PC-9 (cell line): ENCODE results near the gene ROBO1. TPM values are rescaled to one million over a fixed set of nuclear protein-coding genes. Genes with fewer than 3 reads are reported as not detected.

ENCODE experiments used
- BruUV-seq: library from RNA; stranded (reverse); fragments of 400-500 nt; replicated peaks from 2 replicates; lab custom pipeline; 2021; lab: Mats Ljungman, UMichigan
- CTCF ChIA-PET: fragments of 300-600 bp; sonication (Branson Sonifier 250); formaldehyde crosslinking; loops from one replicate; lab custom pipeline; 2022; ENCODE audit warnings: antibody characterized with exemption; lab: Charles Lee
- POLR2A ChIA-PET: fragments of 300-600 bp; sonication (Branson Sonifier 250); formaldehyde crosslinking; loops from one replicate; lab custom pipeline; 2022; ENCODE audit warnings: antibody characterized with exemption; ENCODE audit not compliant: unreplicated experiment; lab: Charles Lee
- DNase-seq, 2 experiments: peaks; one replicate each; pipeline versions ENCODE4 v3.0.0 to v3.0.0-alpha.2; 2015 to 2022; ENCODE audit warnings: mixed read lengths in 1 of 2
- H2AFZ ChIP-seq: fragments of 200-600 bp; sonication (generic); 2 replicates; pipeline ENCODE4 v1.8.1; 2017; ENCODE audit warnings: antibody characterized with exemption
- H3F3A ChIP-seq: fragments of 200-600 bp; sonication (generic); 2 replicates; pipeline ENCODE4 v1.8.1; 2017; ENCODE audit warnings: antibody characterized with exemption, mild to moderate bottlenecking, low read depth; ENCODE audit not compliant: insufficient read depth
- H3K27ac ChIP-seq: fragments of 200-600 bp; sonication (generic); 2 replicates; pipeline ENCODE4 v1.6.1; 2016; ENCODE audit warnings: mixed run types
- H3K27me3 ChIP-seq: fragments of 200-600 bp; sonication (generic); 2 replicates; pipeline ENCODE4 v1.6.1; 2016; ENCODE audit warnings: low read depth, mixed run types; ENCODE audit not compliant: insufficient read depth
- H3K36me3 ChIP-seq: fragments of 200-600 bp; sonication (generic); 2 replicates; pipeline ENCODE4 v1.6.1; 2016; ENCODE audit warnings: low read depth, mixed run types
- H3K4me1 ChIP-seq: fragments of 200-600 bp; sonication (generic); replicated peaks from 2 replicates; pipeline ENCODE4 v1.6.1; 2016; ENCODE audit warnings: mixed run types; ENCODE audit not compliant: insufficient read depth
- H3K4me2 ChIP-seq: fragments of 200-600 bp; sonication (generic); 2 replicates; pipeline ENCODE4 v1.6.1; 2017; ENCODE audit warnings: mixed run types
- H3K4me3 ChIP-seq: fragments of 200-600 bp; sonication (generic); 2 replicates; pipeline ENCODE4 v1.6.1; 2016; ENCODE audit warnings: mixed run types
- H3K79me2 ChIP-seq: fragments of 200-600 bp; sonication (generic); 2 replicates; pipeline ENCODE4 v1.6.1; 2017; ENCODE audit warnings: low read depth, mixed run types
- H3K9me2 ChIP-seq: fragments of 200-600 bp; sonication (generic); 2 replicates; pipeline ENCODE4 v1.8.1; 2017; ENCODE audit warnings: mild to moderate bottlenecking; ENCODE audit not compliant: insufficient read depth
- H3K9me3 ChIP-seq: fragments of 200-600 bp; sonication (generic); 2 replicates; pipeline ENCODE4 v1.8.1; 2016; ENCODE audit warnings: low read depth; ENCODE audit not compliant: insufficient read depth
- H4K20me1 ChIP-seq: fragments of 200-600 bp; sonication (generic); 2 replicates; pipeline ENCODE4 v1.8.1; 2017; ENCODE audit not compliant: insufficient read depth
- CTCF ChIP-seq: fragments of 200-600 bp; sonication (generic); conservative IDR thresholded peaks from 2 replicates; pipeline ENCODE4 v1.6.1; 2017; ENCODE audit warnings: mixed run types, antibody characterized with exemption, mild to moderate bottlenecking, moderate library complexity
- EZH2 ChIP-seq: fragments of 200-600 bp; sonication (generic); IDR thresholded peaks from 2 replicates; pipeline ENCODE4 v1.8.0; 2017; ENCODE audit warnings: antibody characterized with exemption, low read depth
- intact Hi-C: fragments of 100-400 bp; cut with micrococcal nuclease; formaldehyde crosslinking; loops from one replicate; pipeline ENCODE4 v1.10.0; 2022; ENCODE audit not compliant: unreplicated experiment
- total RNA-seq: library from RNA; stranded (reverse); gene quantifications from 2 replicates; pipeline ENCODE4 v1.2.3, GENCODE V29; 2021

ROBO1 gene
- total RNA-seq, 1 experiment from 2014 or later = 17.5 TPM

GRCh38 chr3:79521221-79521848, 246.5 kb downstream of the ROBO1 start:
- CTCF ChIA-PET = interaction anchor here (1.0 to 1.6 kb wide), 2 partner anchors 330 to 1167 kb away, joined by 3 to 4 read pairs; no protein-coding TSS in a partner anchor
- peak overlapping the region; percentile 41; the same call in 1 of the 2 replicates for H2AFZ ChIP-seq
- intact Hi-C loops = loop anchor here (1.0 to 10.0 kb wide), 2 partner anchors 1168 to 1723 kb away; no protein-coding TSS in a partner anchor

GRCh38 chr3:79517766-79518413, 249.9 kb downstream of the ROBO1 start:
- no peak overlapping the region for H2AFZ ChIP-seq
- no peaks in the 10 kb centered on the region for H3K79me2 ChIP-seq
- H3K27me3 ChIP-seq = no peaks in the 10 kb centered on the region
- POLR2A ChIA-PET = no interaction called here
- no peaks in the 10 kb centered on the region for H4K20me1 ChIP-seq
- no peak overlapping the region for H3K4me3 ChIP-seq
- H3K27ac ChIP-seq = no peak overlapping the region
- no peaks in the 10 kb centered on the region for H3K36me3 ChIP-seq
- no peaks in the 10 kb centered on the region for H3F3A ChIP-seq
- CTCF ChIA-PET = no interaction called here
- TF ChIP-seq CTCF (peak; percentile 61), EZH2 (no peak)
- no peak overlapping the region for H3K4me2 ChIP-seq
- no peaks in the 10 kb centered on the region for H3K9me2 ChIP-seq
- DNase-seq = peak; percentile 18 to 40
- BruUV-seq = no TSS peak
- no peaks in the 10 kb centered on the region for H3K4me1 ChIP-seq
- intact Hi-C loops = loop anchor here (1.0 kb wide), 1 partner anchor 859 kb away; no protein-coding TSS in a partner anchor
- H3K9me3 ChIP-seq = no peaks in the 10 kb centered on the region

More at GRCh38 chr3:79521221-79521848, 246.5 kb downstream of the ROBO1 start:
- Histone ChIP-seq H3K4me1 (no peaks in the 10 kb centered on the region), H3K4me3 (no peak overlapping the region; the same call in 1 of the 2 replicates), H3K27me3 (no peaks in the 10 kb centered on the region), H3K36me3 (no peaks in the 10 kb centered on the region), H4K20me1 (no peaks in the 10 kb centered on the region), H3K27ac (no peak overlapping the region), H3F3A (no peaks in the 10 kb centered on the region), H3K79me2 (no peaks in the 10 kb centered on the region), H3K9me2 (no peaks in the 10 kb centered on the region), H3K9me3 (no peaks in the 10 kb centered on the region), H3K4me2 (peak overlapping the region; percentile 64)
- BruUV-seq = no TSS peak
- peak; percentile 17 to 38 for DNase-seq
- TF ChIP-seq EZH2 = no peak
- TF ChIP-seq CTCF = peak; percentile 79
- POLR2A ChIA-PET = no interaction called here

- DNase-seq = no peak
- no peaks in the 10 kb centered on the region for H3K36me3 ChIP-seq
- CTCF ChIA-PET = no interaction called here
- TF ChIP-seq EZH2 (no peak), CTCF (no peak)
- POLR2A ChIA-PET = no interaction called here
- H3K79me2 ChIP-seq = no peaks in the 10 kb centered on the region
- no peaks in the 10 kb centered on the region for H3K9me3 ChIP-seq
- H3K27ac ChIP-seq = no peak overlapping the region
- H4K20me1 ChIP-seq = no peaks in the 10 kb centered on the region
- BruUV-seq = no TSS peak
- no peaks in the 10 kb centered on the region for H3K4me1 ChIP-seq
- no peaks in the 10 kb centered on the region for H3F3A ChIP-seq
- no peaks in the 10 kb centered on the region for H3K9me2 ChIP-seq
- H3K4me3 ChIP-seq = no peak overlapping the region
- no peak overlapping the region for H3K4me2 ChIP-seq
- intact Hi-C loops = loop anchor here (1.0 kb wide), 1 partner anchor 857 kb away; no protein-coding TSS in a partner anchor
- no peaks in the 10 kb centered on the region for H3K27me3 ChIP-seq
- no peak overlapping the region for H2AFZ ChIP-seq
Observed at GRCh38 chr3:79516795-79517194, 251.0 kb downstream of the ROBO1 start.
